Neuronal stem cell (in vitro differentiated cells): Measurements from ENCODE around the gene DENND5B.

Experiments
- DNase-seq: peaks from one replicate; pipeline ENCODE4 v3.0.0-alpha.2; 2013; ENCODE audit warnings: low spot score
- H2AFZ ChIP-seq: one replicate; pipeline ENCODE4 v1.6.1; 2013; ENCODE audit warnings: mild to moderate bottlenecking, low read length, inconsistent platforms
- H2AK5ac ChIP-seq: 2 replicates; pipeline ENCODE4 v1.6.1; 2013; ENCODE audit warnings: low read depth, mild to moderate bottlenecking, inconsistent platforms, low read length, moderate library complexity, mixed read lengths
- H2BK120ac ChIP-seq: 2 replicates; pipeline ENCODE4 v1.6.1; 2013; ENCODE audit warnings: low read depth, mild to moderate bottlenecking, inconsistent platforms, low read length, moderate library complexity, mixed read lengths
- H2BK12ac ChIP-seq: one replicate; pipeline ENCODE4 v1.6.1; 2013; ENCODE audit warnings: low read length, inconsistent platforms
- H2BK15ac ChIP-seq: 2 replicates; pipeline ENCODE4 v1.6.1; 2013; ENCODE audit warnings: mild to moderate bottlenecking, low read length, inconsistent platforms, mixed read lengths
- H2BK5ac ChIP-seq: one replicate; pipeline ENCODE4 v1.6.1; 2013; ENCODE audit warnings: inconsistent platforms, mild to moderate bottlenecking, low read length, moderate library complexity
- H3K14ac ChIP-seq: one replicate; pipeline ENCODE4 v1.6.1; 2013; ENCODE audit warnings: low read length, inconsistent platforms
- H3K18ac ChIP-seq: 2 replicates; pipeline ENCODE4 v1.6.1; 2013; ENCODE audit warnings: low read length, inconsistent platforms
- H3K23ac ChIP-seq: 2 replicates; pipeline ENCODE4 v1.6.1; 2013; ENCODE audit warnings: low read depth, mild to moderate bottlenecking, mixed read lengths, low read length, inconsistent platforms; ENCODE audit not compliant: poor library complexity
- H3K27ac ChIP-seq: replicated peaks from 3 replicates; pipeline ENCODE4 v1.5.1; 2013; ENCODE audit warnings: low read length, inconsistent platforms
- H3K27me3 ChIP-seq, 3 experiments: 2 replicates each; pipeline ENCODE4 v1.6.1; 2013; ENCODE audit warnings: low read length in 3 of 3, mild to moderate bottlenecking in 2 of 3, inconsistent platforms in 1 of 3, low read depth in 1 of 3, mixed read lengths in 1 of 3, moderate library complexity in 1 of 3; ENCODE audit not compliant: control insufficient read depth in 3 of 3, insufficient read depth in 3 of 3
- H3K36me3 ChIP-seq, 2 donors: replicated peaks in 1 of 2; 2 replicates each; pipeline ENCODE4 v1.6.1; 2013; ENCODE audit warnings: low read length in 2 of 2; ENCODE audit not compliant: control insufficient read depth in 2 of 2, insufficient read depth in 2 of 2
- H3K4ac ChIP-seq: 2 replicates; pipeline ENCODE4 v1.6.1; 2013; ENCODE audit warnings: inconsistent platforms, mild to moderate bottlenecking, low read length, moderate library complexity
- H3K4me1 ChIP-seq, 2 donors: 1 replicate in 1 of 2; 2 replicates in 1 of 2; pipeline ENCODE4 v1.6.1; 2013; ENCODE audit warnings: low read length in 2 of 2, low read depth in 1 of 2; ENCODE audit not compliant: control insufficient read depth in 2 of 2, insufficient read depth in 1 of 2
- H3K4me2 ChIP-seq: one replicate; pipeline ENCODE4 v1.6.1; 2013; ENCODE audit warnings: mild to moderate bottlenecking, low read length, inconsistent platforms; ENCODE audit not compliant: insufficient read depth, poor library complexity, severe bottlenecking
- H3K4me3 ChIP-seq, 2 donors: 2 replicates each; pipeline ENCODE4 v1.5.1; 2013; ENCODE audit warnings: low read length in 2 of 2, mild to moderate bottlenecking in 2 of 2, inconsistent platforms in 1 of 2, moderate library complexity in 1 of 2
- H3K79me1 ChIP-seq: one replicate; pipeline ENCODE4 v1.6.1; 2013; ENCODE audit warnings: low read depth, mild to moderate bottlenecking, inconsistent platforms, low read length, moderate library complexity
- H3K9ac ChIP-seq: one replicate; pipeline ENCODE4 v1.6.1; 2013; ENCODE audit warnings: mild to moderate bottlenecking, low read depth, low read length, inconsistent platforms; ENCODE audit not compliant: poor library complexity
- H3K9me3 ChIP-seq, 2 donors: replicated peaks in 1 of 2; 2 replicates each; pipeline versions ENCODE3 to v1.6.1; 2013; ENCODE audit warnings: low read length in 2 of 2, mild to moderate bottlenecking in 2 of 2, inconsistent platforms in 1 of 2, low read depth in 1 of 2, mixed read lengths in 1 of 2, moderate library complexity in 1 of 2; ENCODE audit not compliant: control insufficient read depth in 2 of 2, insufficient read depth in 1 of 2
- H4K8ac ChIP-seq: one replicate; pipeline ENCODE4 v1.6.1; 2013; ENCODE audit warnings: low read depth, mild to moderate bottlenecking, inconsistent platforms, low read length, moderate library complexity
- H4K91ac ChIP-seq: one replicate; pipeline ENCODE4 v1.6.1; 2013; ENCODE audit warnings: low read length, low read depth, mild to moderate bottlenecking, inconsistent platforms; ENCODE audit not compliant: poor library complexity
- WGBS, 2 donors: extraction: QIAGEN DNeasy Blood & Tissue Kit; methylation state at CpG; one replicate each; pipeline ENCODE4 v1.1.7; 2013; ENCODE audit warnings: missing lambda C conversion rate in 2 of 2, mixed read lengths in 1 of 2; ENCODE audit not compliant: insufficient read length in 2 of 2, insufficient replicate concordance in 1 of 2; ENCODE audit errors: extremely low coverage in 2 of 2; 5-methylcytosine and 5-hydroxymethylcytosine counted together

Gene DENND5B

DNA sequence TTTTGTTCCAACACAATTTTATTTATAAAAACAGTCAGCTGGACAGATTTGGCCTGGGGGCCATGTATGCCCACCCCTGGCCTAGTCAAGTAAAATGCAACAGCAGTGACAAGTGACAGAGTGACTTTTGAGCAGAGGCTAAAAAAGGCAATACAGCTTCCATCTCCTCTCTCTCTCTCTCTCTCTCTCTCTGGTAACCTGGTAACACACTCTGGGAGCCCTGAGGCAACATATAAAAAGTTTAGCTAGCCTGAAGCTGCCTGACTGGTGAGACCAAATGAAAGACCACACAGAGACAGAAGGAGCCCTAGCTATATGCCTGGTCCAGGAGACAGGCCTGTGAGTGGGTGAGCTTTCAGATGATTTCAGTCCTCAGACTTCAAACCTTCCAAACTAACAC, 105.4 kb downstream of the DENND5B start:
- Histone ChIP-seq H3K4me2 (no peak overlapping the region), H2BK15ac (no peak overlapping the region), H4K8ac (no peak overlapping the region), H4K91ac (no peak overlapping the region), H3K9me3 (no peaks in the 10 kb centered on the region), H3K18ac (no peak overlapping the region), H2BK5ac (no peak overlapping the region), H3K4me3 (no peak overlapping the region), H3K27me3 (no peaks in the 10 kb centered on the region), H3K27ac (no peak overlapping the region), H3K36me3 (peaks cover 2 to 31% of the 10 kb centered on the region in 2 donors), H3K23ac (no peak overlapping the region), H2BK12ac (no peak overlapping the region), H2AFZ (no peak overlapping the region), H3K14ac (no peak overlapping the region), H2AK5ac (no peak overlapping the region), H3K9ac (no peak overlapping the region), H3K4ac (no peak overlapping the region), H2BK120ac (no peak overlapping the region), H3K4me1 (peaks cover 4% of the 10 kb centered on the region in 2 donors), H3K79me1 (no peaks in the 10 kb centered on the region)
- no peak for DNase-seq

DNA sequence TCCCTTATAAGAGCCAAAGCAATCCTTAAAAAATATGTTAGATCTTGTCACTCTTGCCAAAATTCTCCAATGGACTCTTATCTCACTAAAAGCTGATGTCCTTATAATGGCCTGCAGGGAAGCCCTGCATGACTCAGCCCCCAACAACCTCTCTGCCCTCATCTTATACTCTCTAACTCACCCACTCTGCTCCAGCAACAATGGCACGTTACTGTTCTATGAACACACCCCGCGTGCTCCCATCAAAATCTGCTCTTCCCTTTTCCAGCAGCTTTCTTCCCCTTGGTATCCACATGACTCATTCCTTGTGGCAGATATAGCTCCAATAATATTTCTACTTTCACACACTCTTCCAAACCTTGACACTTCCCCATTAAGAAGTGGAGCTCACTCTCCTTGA, 108.1 kb downstream of the DENND5B start:
- Histone ChIP-seq H3K27me3 (no peaks in the 10 kb centered on the region), H2BK120ac (no peak overlapping the region), H2BK15ac (no peak overlapping the region), H2AK5ac (no peak overlapping the region), H3K18ac (no peak overlapping the region), H3K4ac (no peak overlapping the region), H3K27ac (no peak overlapping the region), H4K8ac (no peak overlapping the region), H2BK12ac (no peak overlapping the region), H3K36me3 (peaks cover 5 to 38% of the 10 kb centered on the region in 2 donors), H3K9me3 (no peaks in the 10 kb centered on the region), H3K23ac (no peak overlapping the region), H3K14ac (no peak overlapping the region), H3K79me1 (no peaks in the 10 kb centered on the region), H3K4me3 (no peak overlapping the region), H4K91ac (no peak overlapping the region), H3K4me2 (no peak overlapping the region), H2BK5ac (no peak overlapping the region), H3K9ac (peak overlapping the region; percentile 30), H2AFZ (no peak overlapping the region), H3K4me1 (peaks cover 4% of the 10 kb centered on the region in 2 donors)
- no CpG with 5 or more reads among the region's 3 CpGs for WGBS, 2 donors
- no peak for DNase-seq

DNA sequence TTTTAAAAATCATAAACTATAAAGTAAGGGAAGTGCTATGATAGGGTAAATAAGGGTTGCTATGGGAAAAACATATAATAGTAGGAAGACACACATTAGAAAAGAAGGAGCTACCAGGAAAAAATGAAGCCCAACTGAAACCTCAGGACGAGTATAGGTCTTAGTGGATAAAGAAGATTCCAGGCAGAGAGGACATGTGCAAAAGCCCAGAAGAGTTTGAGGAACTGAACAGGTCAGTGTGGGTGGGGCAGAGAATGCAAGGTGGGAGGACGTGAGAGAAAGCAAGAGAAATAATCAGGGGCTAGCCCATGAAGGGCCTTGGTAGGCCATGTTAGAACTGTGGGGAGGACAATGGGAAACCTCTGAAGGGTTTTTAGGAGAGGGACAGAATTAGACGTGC, 109.5 kb downstream of the DENND5B start:
- Histone ChIP-seq H3K27ac (no peak overlapping the region), H2AK5ac (no peak overlapping the region), H2AFZ (no peak overlapping the region), H3K18ac (no peak overlapping the region), H3K27me3 (no peaks in the 10 kb centered on the region), H4K91ac (no peak overlapping the region), H3K4me3 (no peak overlapping the region), H4K8ac (no peak overlapping the region), H3K4me2 (no peak overlapping the region), H3K9ac (no peak overlapping the region), H3K36me3 (peaks cover 5 to 37% of the 10 kb centered on the region in 2 donors), H2BK12ac (no peak overlapping the region), H2BK120ac (no peak overlapping the region), H3K14ac (no peak overlapping the region), H3K4me1 (peaks cover 4% of the 10 kb centered on the region in 2 donors), H3K4ac (no peak overlapping the region), H2BK5ac (no peak overlapping the region), H3K23ac (no peak overlapping the region), H3K9me3 (no peaks in the 10 kb centered on the region), H3K79me1 (peaks cover 2% of the 10 kb centered on the region), H2BK15ac (no peak overlapping the region)
- no CpG with 5 or more reads among the region's 3 CpGs for WGBS, 2 donors
- no peak for DNase-seq

DNA sequence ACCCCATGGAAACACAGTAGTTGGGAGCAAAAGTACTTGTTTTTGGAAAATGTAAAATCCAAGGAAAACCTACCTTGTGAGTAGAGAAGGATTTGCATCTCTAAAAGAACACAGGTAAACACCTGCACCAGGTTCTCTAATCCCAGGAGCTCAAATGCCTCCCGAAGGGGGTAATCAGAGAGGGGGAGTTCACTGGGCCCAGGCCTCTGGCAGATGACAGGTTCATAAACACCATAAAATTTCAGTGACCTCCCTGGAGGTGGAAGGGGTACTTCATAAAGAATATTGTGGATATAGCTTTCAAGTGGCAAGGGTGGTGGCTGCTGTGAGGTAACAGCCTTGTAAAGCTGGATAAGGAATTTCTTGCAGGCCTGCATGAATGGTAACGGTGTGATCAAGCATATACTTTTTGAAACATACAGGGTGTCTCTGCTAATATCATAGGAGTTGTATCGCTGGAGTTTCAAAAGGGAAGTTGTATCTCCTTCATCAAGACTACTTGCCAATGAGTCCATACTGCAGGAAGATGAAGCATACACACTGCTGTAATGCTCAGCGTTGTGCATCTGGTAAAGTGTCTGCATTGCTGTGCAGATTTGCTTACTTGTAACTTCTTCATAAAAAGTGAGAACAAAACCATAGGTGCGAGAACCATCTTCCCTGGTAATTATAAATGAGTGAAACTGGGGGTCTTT, 111.3 kb downstream of the DENND5B start:
- H3K4me3 ChIP-seq: no peak overlapping the region
- H3K14ac ChIP-seq: no peak overlapping the region
- H2BK120ac ChIP-seq: no peak overlapping the region
- WGBS, 2 donors: no CpG with 5 or more reads among the region's 5 CpGs
- H3K79me1 ChIP-seq: peaks cover 2% of the 10 kb centered on the region
- no peak overlapping the region for H2AFZ ChIP-seq
- DNase-seq: no peak
- H3K4me2 ChIP-seq: no peak overlapping the region
- H3K27ac ChIP-seq: no peak overlapping the region
- H2BK12ac ChIP-seq: no peak overlapping the region
- H3K27me3 ChIP-seq: no peaks in the 10 kb centered on the region
- H2BK5ac ChIP-seq: no peak overlapping the region
- H3K23ac ChIP-seq: no peak overlapping the region
- no peak overlapping the region for H4K8ac ChIP-seq
- H3K4me1 ChIP-seq: peaks cover 0 to 1% of the 10 kb centered on the region in 2 donors
- H2BK15ac ChIP-seq: no peak overlapping the region
- H3K9me3 ChIP-seq: no peaks in the 10 kb centered on the region
- H2AK5ac ChIP-seq: no peak overlapping the region
- no peak overlapping the region for H4K91ac ChIP-seq
- no peak overlapping the region for H3K9ac ChIP-seq
- no peak overlapping the region for H3K4ac ChIP-seq
- H3K36me3 ChIP-seq: peaks cover 5 to 35% of the 10 kb centered on the region in 2 donors
- H3K18ac ChIP-seq: no peak overlapping the region
